Right lobe of liver (tissue), 6 donors: ENCODE measurements around the gene MYT1. TPM values are rescaled to one million over a fixed set of nuclear protein-coding genes. Genes with fewer than 3 reads are reported as not detected.

Experiments
- ATAC-seq, 4 donors: fragments of 200-7000 bp; cut with Tn5 transposase; one replicate each; pipeline ENCODE4 v1.9.1; 2020; ENCODE audit warnings: mild to moderate bottlenecking in 4 of 4, moderate library complexity in 4 of 4
- DNase-seq, 3 donors: peaks; one replicate each; pipeline ENCODE4 v3.0.0-alpha.2; 2020
- H3K27ac ChIP-seq, 3 donors: fragments of 200-600 bp; one replicate each; pipeline ENCODE4 v1.8.0; 2022
- H3K27me3 ChIP-seq, 2 donors: fragments of 200-600 bp; one replicate each; pipeline ENCODE4 v1.8.0; 2022
- H3K36me3 ChIP-seq, 4 donors: fragments of 200-600 bp; sonication (generic) in 1 of 4; one replicate each; pipeline versions ENCODE4 v1.5.1 to v1.8.0; 2017 to 2022; ENCODE audit warnings: control low read depth in 1 of 4
- H3K4me1 ChIP-seq, 4 donors: fragments of 200-600 bp; sonication (generic) in 1 of 4; one replicate each; pipeline versions ENCODE4 v1.5.1 to v1.8.0; 2017 to 2022; ENCODE audit warnings: control low read depth in 1 of 4
- H3K4me3 ChIP-seq, 3 donors: fragments of 200-600 bp; one replicate each; pipeline ENCODE4 v1.8.0; 2022
- H3K9me3 ChIP-seq, 4 donors: fragments of 200-600 bp; sonication (generic) in 1 of 4; one replicate each; pipeline versions ENCODE4 v1.5.1 to v1.8.0; 2017 to 2022; ENCODE audit warnings: control low read depth in 1 of 4
- CTCF ChIP-seq, 4 donors: fragments of 200-600 bp in 3 of 4; fragments of 450-650 bp in 1 of 4; IDR thresholded peaks; one replicate each; pipeline versions ENCODE4 v1.5.1 to v1.8.0; 2016 to 2022; ENCODE audit warnings: antibody characterized with exemption in 4 of 4, mild to moderate bottlenecking in 2 of 4
- POLR2A ChIP-seq: fragments of 450-650 bp; IDR thresholded peaks from one replicate; pipeline ENCODE4 v1.6.1; 2017; ENCODE audit warnings: antibody characterized with exemption, mild to moderate bottlenecking
- WGBS: methylation state at CpG from one replicate; pipeline ENCODE4 v1.1.6; 2018; ENCODE audit warnings: low coverage, low lambda C conversion rate; ENCODE audit not compliant: insufficient coverage; ENCODE audit errors: missing lambda C conversion rate; 5-methylcytosine and 5-hydroxymethylcytosine counted together
- intact Hi-C, 2 donors: fragments of 100-400 bp; cut with DNase I; formaldehyde crosslinking; loops; one replicate each; pipeline versions ENCODE4 v1.11.2 to v1.14.1; 2022
- total RNA-seq, 6 experiments: library from RNA; depleted of rRNA in 2 of 6; stranded (reverse); fragments of >200 nt in 2 of 6; fragmentation: NEBNext Ultra II Directional in 3 of 6; extraction: Animal tissue kit (Norgen Biotek cat#: 25700) in 3 of 6; gene quantifications; one replicate each; pipeline versions ENCODE4 v1.1.0 to v1.2.4, GENCODE V29; 2016 to 2023
- donor health status: DM: no; HTN: yes; CAD: no.
- donor health status: DM: no; HTN: no; CAD: no.
- donor health status: DM: no; HTN: no; CAD: no.
- donor health status: DM: no; HTN: yes; CAD: no.
- donor health status: DM: no; HTN: yes; CAD: no.

The MYT1 gene
- total RNA-seq, 6 experiments from 2014 or later: 0.06 to 0.09 TPM; not detected in 4

- no peak for DNase-seq
Observed at GRCh38 chr20:64225171-64225595, 60.9 kb downstream of the MYT1 start.

GRCh38 chr20:64225828-64226598, 61.8 kb downstream of the MYT1 start:
- H3K27ac ChIP-seq: no peak overlapping the region
- ATAC-seq (no peak), DNase-seq (no peak)
- 75% methylated on average over 2 of the region's 14 CpGs for WGBS
- intact Hi-C loops: no loop called here
- H3K4me1 ChIP-seq: peaks cover 0 to 20% (median 7%) of the 10 kb centered on the region in 4 donors
- no peaks in the 10 kb centered on the region for H3K9me3 ChIP-seq
- H3K36me3 ChIP-seq: no peaks in the 10 kb centered on the region
- H3K4me3 ChIP-seq: no peak overlapping the region
- TF ChIP-seq CTCF (IDR thresholded peaks at IDR 0.05): no peak
- no peak for TF ChIP-seq POLR2A
- H3K27me3 ChIP-seq: no peaks in the 10 kb centered on the region

More at GRCh38 chr20:64225171-64225595, 60.9 kb downstream of the MYT1 start:
- H3K27me3 ChIP-seq: no peaks in the 10 kb centered on the region
- ATAC-seq: no peak
- H3K4me1 ChIP-seq: peaks cover 0 to 27% (median 12%) of the 10 kb centered on the region in 4 donors
- no peak overlapping the region for H3K4me3 ChIP-seq
- TF ChIP-seq CTCF (IDR thresholded peaks at IDR 0.05) (no peak), POLR2A (no peak)
- H3K27ac ChIP-seq: no peak overlapping the region
- no peaks in the 10 kb centered on the region for H3K36me3 ChIP-seq
- H3K9me3 ChIP-seq: no peaks in the 10 kb centered on the region
- 80% methylated on average over 5 of the region's 14 CpGs for WGBS
- intact Hi-C loops: no loop called here

GRCh38 chr20:64226686-64227580, 62.7 kb downstream of the MYT1 start:
- WGBS: 88% methylated on average over 2 of the region's 25 CpGs
- Histone ChIP-seq H3K36me3 (no peaks in the 10 kb centered on the region), H3K9me3 (no peaks in the 10 kb centered on the region), H3K4me3 (no peak overlapping the region), H3K4me1 (peaks cover 0 to 12% (median 4%) of the 10 kb centered on the region in 4 donors), H3K27ac (no peak overlapping the region), H3K27me3 (no peaks in the 10 kb centered on the region)
- no peak for TF ChIP-seq CTCF (IDR thresholded peaks at IDR 0.05)
- no peak for TF ChIP-seq POLR2A
- intact Hi-C loops: no loop called here
- DNase-seq (peak in 1 of 3 donors; percentile 42), ATAC-seq (no peak)

- Histone ChIP-seq H3K4me3 (no peak overlapping the region), H3K27me3 (no peaks in the 10 kb centered on the region), H3K36me3 (no peaks in the 10 kb centered on the region), H3K27ac (no peak overlapping the region), H3K4me1 (peaks cover 0 to 4% (median 0%) of the 10 kb centered on the region in 4 donors), H3K9me3 (no peaks in the 10 kb centered on the region)
- ATAC-seq (no peak), DNase-seq (peak in 1 of 3 donors; percentile 16)
- WGBS: 90% methylated on average over 8 of the region's 8 CpGs
- TF ChIP-seq CTCF (IDR thresholded peaks at IDR 0.05): no peak
- TF ChIP-seq POLR2A: no peak
- intact Hi-C loops: no loop called here
Observed at GRCh38 chr20:64228086-64228653, 63.9 kb downstream of the MYT1 start.
